Large intestine (tissue), 3 donors: ENCODE measurements around the gene CORO1A. TPM values are rescaled to one million over a fixed set of nuclear protein-coding genes. Genes with fewer than 3 reads are reported as not detected.
"Not testable (repeated sequence)": the region's sequence is repeated elsewhere in the genome, so short reads cannot be mapped to it uniquely, and the experiment has no call there.

Experiments
- DNase-seq, 2 donors: peaks; one replicate each; pipeline versions ENCODE4 v3.0.0 to v3.0.0-alpha.2; 2013
- H3K27ac ChIP-seq: one replicate; pipeline ENCODE4 v1.5.1; 2013; ENCODE audit warnings: low read length
- H3K27me3 ChIP-seq: 2 replicates; pipeline ENCODE4 v1.6.1; 2013; ENCODE audit warnings: low read length; ENCODE audit not compliant: control insufficient read depth, insufficient read depth
- H3K36me3 ChIP-seq: 2 replicates; pipeline ENCODE4 v1.6.1; 2013; ENCODE audit warnings: low read length; ENCODE audit not compliant: control insufficient read depth, insufficient read depth
- H3K4me1 ChIP-seq: one replicate; pipeline ENCODE4 v1.6.1; 2013; ENCODE audit warnings: low read length; ENCODE audit not compliant: control insufficient read depth, insufficient read depth
- H3K4me3 ChIP-seq: one replicate; pipeline ENCODE4 v1.5.1; 2013; ENCODE audit warnings: low read length
- H3K9me3 ChIP-seq: one replicate; pipeline ENCODE4 v1.6.1; 2013; ENCODE audit warnings: mild to moderate bottlenecking, low read depth, low read length, moderate library complexity; ENCODE audit not compliant: control insufficient read depth
- WGBS: methylation state at CpG from one replicate; pipeline ENCODE4 v1.1.5; 2013; ENCODE audit warnings: low lambda C conversion rate; ENCODE audit not compliant: insufficient coverage; 5-methylcytosine and 5-hydroxymethylcytosine counted together
- polyA plus RNA-seq: library from polyadenylated mRNA; unstranded; fragments of 120-200 nt; gene quantifications from one replicate; pipeline ENCODE4 v1.2.1, GENCODE V29; 2013

Gene CORO1A
- polyA plus RNA-seq, 1 donor, result 36.7 TPM

DNA sequence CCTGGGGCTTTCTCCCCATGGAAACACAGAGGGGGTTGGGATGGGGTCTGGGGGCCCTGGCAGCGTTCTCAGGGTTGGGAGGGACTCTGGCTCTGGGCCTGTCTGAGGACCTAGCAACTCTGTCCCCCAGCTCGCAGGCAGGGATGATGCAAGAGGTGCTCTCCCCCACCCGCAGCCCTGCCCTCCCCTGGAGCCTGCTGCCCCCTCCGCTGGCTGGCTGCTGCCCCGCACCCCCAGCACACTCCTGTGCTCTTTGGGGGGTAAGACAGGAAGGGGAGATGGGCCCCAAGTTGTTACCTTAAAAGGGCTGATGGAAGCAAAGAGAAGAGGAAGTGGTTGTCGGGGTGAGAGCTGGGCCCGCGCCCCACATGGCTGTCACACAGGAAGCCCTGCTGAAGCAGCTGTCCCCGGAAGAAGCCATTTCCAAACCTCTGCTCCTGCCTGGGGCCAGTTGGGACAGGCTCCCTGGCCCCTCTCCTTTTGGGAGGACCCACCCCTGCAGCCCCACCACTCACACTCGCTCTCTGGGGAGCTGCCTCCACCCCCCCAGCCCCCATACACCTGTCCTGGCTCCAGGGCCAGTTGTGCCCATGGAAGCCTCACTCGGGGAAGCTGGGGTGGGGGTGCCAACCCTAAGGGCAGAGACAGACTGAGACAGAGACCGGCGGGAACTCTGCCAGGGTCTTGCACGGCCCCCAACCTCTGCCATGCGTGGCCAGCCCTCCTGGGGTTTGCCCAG is 2.5 kb downstream of the CORO1A start:
- Histone ChIP-seq H3K27ac (no peak overlapping the region), H3K36me3 (no peaks in the 10 kb centered on the region), H3K9me3 (no peaks in the 10 kb centered on the region), H3K27me3 (peaks cover 7% of the 10 kb centered on the region), H3K4me3 (no peak overlapping the region), H3K4me1 (peaks cover 19% of the 10 kb centered on the region)
- no CpG with 5 or more reads among the region's 15 CpGs for WGBS
- DNase-seq, result peak in 1 of 2 donors; percentile 37

GRCh38 chr16:30186444-30186781 is 3.0 kb downstream of the CORO1A start:
- Histone ChIP-seq H3K4me1 (peaks cover 19% of the 10 kb centered on the region), H3K9me3 (no peaks in the 10 kb centered on the region), H3K4me3 (no peak overlapping the region), H3K27me3 (peaks cover 7% of the 10 kb centered on the region), H3K27ac (no peak overlapping the region), H3K36me3 (no peaks in the 10 kb centered on the region)
- DNase-seq, result no peak
- WGBS, result no CpG with 5 or more reads among the region's 9 CpGs

DNA sequence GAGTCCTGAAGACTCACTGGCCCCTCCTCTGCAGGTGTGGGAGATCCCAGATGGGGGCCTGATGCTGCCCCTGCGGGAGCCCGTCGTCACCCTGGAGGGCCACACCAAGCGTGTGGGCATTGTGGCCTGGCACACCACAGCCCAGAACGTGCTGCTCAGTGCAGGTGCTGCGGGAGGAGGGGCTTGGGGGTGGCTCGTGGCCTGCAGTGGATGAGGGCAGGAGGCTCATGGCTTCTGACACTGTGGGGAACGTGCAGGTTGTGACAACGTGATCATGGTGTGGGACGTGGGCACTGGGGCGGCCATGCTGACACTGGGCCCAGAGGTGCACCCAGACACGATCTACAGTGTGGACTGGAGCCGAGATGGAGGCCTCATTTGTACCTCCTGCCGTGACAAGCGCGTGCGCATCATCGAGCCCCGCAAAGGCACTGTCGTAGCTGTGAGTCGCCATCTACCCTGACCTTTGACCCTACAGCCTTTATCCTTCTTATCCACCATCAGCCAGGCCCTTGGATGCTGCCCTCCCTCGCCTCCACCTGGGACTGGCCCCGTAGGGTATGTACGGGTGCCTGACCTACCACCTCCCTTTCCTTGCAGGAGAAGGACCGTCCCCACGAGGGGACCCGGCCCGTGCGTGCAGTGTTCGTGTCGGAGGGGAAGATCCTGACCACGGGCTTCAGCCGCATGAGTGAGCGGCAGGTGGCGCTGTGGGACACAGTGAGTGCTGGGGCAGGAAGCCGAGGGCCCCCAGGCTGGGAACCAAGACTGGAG is 3.6 kb downstream of the CORO1A start:
- Histone ChIP-seq H3K27ac (no peak overlapping the region), H3K36me3 (no peaks in the 10 kb centered on the region), H3K4me1 (peaks cover 19% of the 10 kb centered on the region), H3K27me3 (peaks cover 7% of the 10 kb centered on the region), H3K4me3 (no peak overlapping the region), H3K9me3 (no peaks in the 10 kb centered on the region)
- 10% methylated on average over 2 of the region's 36 CpGs for WGBS
- DNase-seq, result peak; percentile 53 to 58

GRCh38 chr16:30187556-30187865 is 4.1 kb downstream of the CORO1A start:
- Histone ChIP-seq H3K27me3 (peaks cover 7% of the 10 kb centered on the region), H3K27ac (no peak overlapping the region), H3K4me3 (no peak overlapping the region), H3K36me3 (no peaks in the 10 kb centered on the region), H3K9me3 (no peaks in the 10 kb centered on the region), H3K4me1 (peaks cover 19% of the 10 kb centered on the region)
- DNase-seq, result no peak
- no CpG with 5 or more reads among the region's 9 CpGs for WGBS

DNA sequence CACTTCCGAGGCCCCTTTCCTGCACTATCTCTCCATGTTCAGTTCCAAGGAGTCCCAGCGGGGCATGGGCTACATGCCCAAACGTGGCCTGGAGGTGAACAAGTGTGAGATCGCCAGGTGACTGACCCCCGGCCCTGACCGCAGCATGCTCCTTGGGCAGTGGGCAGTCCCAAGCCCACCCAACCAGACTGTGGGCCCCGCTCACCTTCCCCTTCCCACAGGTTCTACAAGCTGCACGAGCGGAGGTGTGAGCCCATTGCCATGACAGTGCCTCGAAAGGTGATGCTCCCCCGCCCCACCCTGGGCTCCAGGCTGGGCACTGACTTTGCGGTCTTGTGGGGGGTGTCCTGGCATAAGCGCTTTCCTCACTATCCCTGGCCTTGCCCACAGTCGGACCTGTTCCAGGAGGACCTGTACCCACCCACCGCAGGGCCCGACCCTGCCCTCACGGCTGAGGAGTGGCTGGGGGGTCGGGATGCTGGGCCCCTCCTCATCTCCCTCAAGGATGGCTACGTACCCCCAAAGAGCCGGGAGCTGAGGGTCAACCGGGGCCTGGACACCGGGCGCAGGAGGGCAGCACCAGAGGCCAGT is 4.7 kb downstream of the CORO1A start:
- no peak overlapping the region for H3K27ac ChIP-seq
- WGBS, result no CpG with 5 or more reads among the region's 23 CpGs
- H3K27me3 ChIP-seq, result peaks cover 7% of the 10 kb centered on the region
- H3K36me3 ChIP-seq, result no peaks in the 10 kb centered on the region
- peaks cover 15% of the 10 kb centered on the region for H3K4me1 ChIP-seq
- no peaks in the 10 kb centered on the region for H3K9me3 ChIP-seq
- no peak overlapping the region for H3K4me3 ChIP-seq
- no peak for DNase-seq

- H3K9me3 ChIP-seq, DNase-seq, H3K27me3 ChIP-seq, H3K4me1 ChIP-seq, H3K36me3 ChIP-seq, H3K4me3 ChIP-seq, H3K27ac ChIP-seq: not testable (repeated sequence)
- no CpG with 5 or more reads among the region's 12 CpGs for whole genome bisulfite sequencing
Measured at GRCh38 chr16:30191158-30191557, 7.8 kb downstream of the CORO1A start.

DNA sequence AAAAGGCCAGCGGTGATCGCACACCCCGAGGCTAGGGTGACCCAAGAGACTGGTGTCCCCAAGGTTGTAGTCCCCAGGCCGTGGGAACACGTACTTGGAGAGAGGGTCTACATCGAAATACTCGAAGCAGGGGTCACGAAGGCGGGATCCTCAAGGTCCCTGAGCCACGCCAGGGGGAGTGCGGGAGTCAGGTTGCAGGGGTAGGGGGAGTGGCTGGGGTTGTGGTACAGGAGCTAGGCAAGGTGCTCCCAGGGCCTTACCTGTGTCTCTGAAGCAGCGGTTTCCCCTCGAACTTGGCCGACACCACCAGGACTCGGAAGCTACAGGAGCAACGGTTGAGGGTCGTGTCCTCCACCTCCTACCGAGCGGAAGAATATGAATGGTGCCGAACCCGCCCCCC is 9.7 kb downstream of the CORO1A start:
- not testable (repeated sequence) for DNase-seq, H3K27me3 ChIP-seq, H3K4me1 ChIP-seq, H3K4me3 ChIP-seq, H3K36me3 ChIP-seq, H3K9me3 ChIP-seq, H3K27ac ChIP-seq
- WGBS, result no CpG with 5 or more reads among the region's 21 CpGs

GRCh38 chr16:30193615-30194014 is 10.2 kb downstream of the CORO1A start, which contains the start of the genes BOLA2B and SLX1A:
Gene BOLA2B, minus strand, starts transcription at chr16:30193666. Its CDS starts 71 bp downstream, at chr16:30193595.
Gene SLX1A, plus strand, starts transcription at chr16:30193875. Its CDS starts 210 bp downstream, at chr16:30194085.
- H3K27ac ChIP-seq, result peak within 1 kb of the TSS; percentile 74
- WGBS, result no CpG with 5 or more reads among the region's 34 CpGs
- H3K4me3 ChIP-seq, result peak within 1 kb of the TSS; percentile 46

DNA sequence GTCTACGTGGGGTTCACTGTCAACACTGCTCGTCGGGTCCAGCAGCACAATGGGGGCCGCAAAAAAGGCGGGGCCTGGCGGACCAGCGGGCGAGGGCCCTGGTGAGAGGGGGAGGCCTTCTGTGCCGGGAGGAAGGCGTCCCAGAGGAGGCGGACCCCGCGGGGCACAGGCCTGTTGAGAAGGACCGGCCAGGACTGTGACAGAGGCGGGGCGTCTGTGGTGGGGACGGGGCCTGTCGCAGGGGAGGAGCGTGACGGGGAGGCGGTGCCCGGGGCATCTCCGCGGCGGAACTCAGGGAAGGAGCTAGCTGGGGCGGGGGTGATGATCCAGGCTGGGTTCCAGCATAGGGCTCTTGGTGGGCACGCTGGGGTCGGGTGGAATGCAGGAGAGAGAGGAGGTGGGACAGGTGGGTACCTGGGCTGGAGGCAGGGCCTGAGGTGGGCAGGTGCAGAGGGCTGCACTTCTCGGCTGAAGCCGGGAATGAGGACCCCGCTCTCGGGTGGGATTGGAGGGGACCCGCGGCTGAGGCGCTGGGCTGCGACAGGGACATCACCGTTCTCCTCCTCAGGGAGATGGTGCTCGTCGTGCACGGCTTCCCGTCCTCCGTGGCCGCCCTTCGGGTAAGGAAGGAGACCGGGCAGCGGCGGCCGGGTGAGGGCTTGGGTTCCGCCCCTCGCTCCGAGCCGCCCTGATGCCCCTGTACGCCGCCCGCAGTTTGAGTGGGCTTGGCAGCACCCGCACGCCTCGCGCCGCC is 10.9 kb downstream of the CORO1A start:
- H3K9me3 ChIP-seq, H3K27me3 ChIP-seq, H3K36me3 ChIP-seq, H3K4me1 ChIP-seq, DNase-seq: not testable (repeated sequence)
- peak overlapping the region; percentile 74 for H3K27ac ChIP-seq
- WGBS, result no CpG with 5 or more reads among the region's 60 CpGs
- peak overlapping the region; percentile 46 for H3K4me3 ChIP-seq

More at GRCh38 chr16:30193615-30194014, 10.2 kb downstream of the CORO1A start, which contains the start of the genes BOLA2B and SLX1A:
- not testable (repeated sequence) for H3K9me3 ChIP-seq, H3K36me3 ChIP-seq, H3K27me3 ChIP-seq, H3K4me1 ChIP-seq, DNase-seq

DNA sequence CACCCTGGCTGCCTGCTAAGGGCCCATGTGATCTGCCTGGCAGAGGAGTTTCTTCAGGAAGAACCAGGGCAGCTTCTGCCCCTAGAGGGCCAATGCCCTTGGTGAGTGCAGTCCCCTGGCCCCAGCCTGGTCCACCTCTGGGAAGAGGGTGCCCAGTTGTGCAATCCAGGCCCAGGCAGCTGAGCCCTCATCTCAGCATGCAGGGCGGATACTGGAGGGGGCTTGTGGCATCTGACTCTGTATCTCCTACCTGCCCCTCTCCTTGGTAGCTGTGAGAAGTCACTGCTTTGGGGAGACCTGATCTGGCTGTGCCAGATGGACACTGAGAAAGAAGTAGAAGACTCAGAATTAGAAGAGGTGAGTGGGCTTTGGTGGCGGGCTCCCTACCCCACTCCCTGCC is 13.6 kb downstream of the CORO1A start:
- no CpG with 5 or more reads among the region's 2 CpGs for WGBS
- not testable (repeated sequence) for H3K36me3 ChIP-seq, H3K4me1 ChIP-seq, H3K9me3 ChIP-seq, DNase-seq, H3K4me3 ChIP-seq, H3K27me3 ChIP-seq
- peak overlapping the region; percentile 81 for H3K27ac ChIP-seq
